ENCODE results near the gene TMEM203.

TMEM203 gene

GRCh38 chr9:137194909-137195308 lies 10.5 kb downstream of the TMEM203 start:
- no peak for DNase-seq (ENCODE audit: low spot score)

DNA sequence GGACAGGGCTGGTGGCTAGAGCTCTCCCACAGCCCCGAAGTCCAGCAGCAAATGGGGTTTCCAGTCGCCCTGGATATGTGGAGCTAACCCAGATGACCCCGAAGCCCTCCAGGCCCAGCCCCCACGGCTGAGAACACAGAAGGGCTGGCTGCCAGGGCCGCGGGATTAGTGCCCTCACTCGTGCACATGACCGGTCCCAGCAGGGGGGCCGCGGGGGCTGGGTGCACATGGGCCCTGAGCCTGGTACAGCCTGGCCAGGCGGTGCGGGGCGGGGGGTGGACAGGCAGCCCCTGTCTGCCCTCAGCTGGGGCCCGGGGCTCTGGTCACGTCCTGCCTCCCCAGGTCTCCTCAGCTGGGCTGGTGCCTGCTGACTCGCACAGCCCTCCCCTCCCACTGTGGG lies 11.1 kb downstream of the TMEM203 start:
- no peak for DNase-seq (ENCODE audit: low spot score)

GRCh38 chr9:137193771-137194170 lies 11.7 kb downstream of the TMEM203 start:
- no peak for DNase-seq (ENCODE audit: low spot score)

- DNase-seq (ENCODE audit: low spot score), result no peak
Measured at GRCh38 chr9:137192859-137193258, 12.6 kb downstream of the TMEM203 start.

DNA sequence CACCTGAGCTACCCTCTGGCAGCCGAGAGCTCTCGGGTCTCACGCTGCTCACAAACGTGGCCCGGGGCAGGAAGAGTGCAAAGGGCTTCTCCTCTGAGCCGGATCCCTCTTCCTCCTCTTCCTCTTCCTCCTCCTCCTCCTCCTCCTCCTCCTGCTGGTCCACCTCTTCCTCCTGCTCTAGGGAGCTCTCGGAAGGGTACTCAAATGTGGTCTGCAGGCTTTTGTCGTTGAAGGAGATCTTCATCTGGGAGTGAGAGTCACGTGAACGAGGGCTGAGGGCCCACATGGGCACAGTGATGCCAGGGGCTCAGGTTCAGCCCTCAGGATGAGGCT lies 13.0 kb downstream of the TMEM203 start:
- no peak for DNase-seq (ENCODE audit: low spot score)

GRCh38 chr9:137191691-137192447 lies 13.6 kb downstream of the TMEM203 start:
- no peak for DNase-seq (ENCODE audit: low spot score)

DNA sequence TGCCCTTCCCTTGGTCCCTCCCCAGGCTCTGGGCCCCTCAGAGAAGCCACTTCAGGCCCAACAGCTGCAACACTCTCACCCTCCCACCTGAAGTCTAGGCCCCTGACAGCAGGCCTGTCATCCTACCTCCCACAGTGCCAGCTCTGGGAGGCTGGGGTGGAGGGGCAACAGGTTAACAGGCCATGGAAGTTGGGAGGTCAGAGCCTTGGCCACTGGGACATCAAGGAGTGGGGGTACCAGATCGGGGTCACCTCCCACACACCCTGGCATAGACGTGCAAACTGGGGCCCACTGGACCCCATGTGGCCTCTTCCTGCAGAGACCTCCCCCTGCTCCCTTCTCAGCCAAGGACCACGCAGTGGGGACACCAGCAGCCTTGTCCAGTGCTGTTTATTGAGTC lies 14.2 kb downstream of the TMEM203 start:
- no peak for DNase-seq (ENCODE audit: low spot score)

- DNase-seq (ENCODE audit: low spot score), result no peak
Measured at GRCh38 chr9:137190315-137190856, 15.1 kb downstream of the TMEM203 start.

DNA sequence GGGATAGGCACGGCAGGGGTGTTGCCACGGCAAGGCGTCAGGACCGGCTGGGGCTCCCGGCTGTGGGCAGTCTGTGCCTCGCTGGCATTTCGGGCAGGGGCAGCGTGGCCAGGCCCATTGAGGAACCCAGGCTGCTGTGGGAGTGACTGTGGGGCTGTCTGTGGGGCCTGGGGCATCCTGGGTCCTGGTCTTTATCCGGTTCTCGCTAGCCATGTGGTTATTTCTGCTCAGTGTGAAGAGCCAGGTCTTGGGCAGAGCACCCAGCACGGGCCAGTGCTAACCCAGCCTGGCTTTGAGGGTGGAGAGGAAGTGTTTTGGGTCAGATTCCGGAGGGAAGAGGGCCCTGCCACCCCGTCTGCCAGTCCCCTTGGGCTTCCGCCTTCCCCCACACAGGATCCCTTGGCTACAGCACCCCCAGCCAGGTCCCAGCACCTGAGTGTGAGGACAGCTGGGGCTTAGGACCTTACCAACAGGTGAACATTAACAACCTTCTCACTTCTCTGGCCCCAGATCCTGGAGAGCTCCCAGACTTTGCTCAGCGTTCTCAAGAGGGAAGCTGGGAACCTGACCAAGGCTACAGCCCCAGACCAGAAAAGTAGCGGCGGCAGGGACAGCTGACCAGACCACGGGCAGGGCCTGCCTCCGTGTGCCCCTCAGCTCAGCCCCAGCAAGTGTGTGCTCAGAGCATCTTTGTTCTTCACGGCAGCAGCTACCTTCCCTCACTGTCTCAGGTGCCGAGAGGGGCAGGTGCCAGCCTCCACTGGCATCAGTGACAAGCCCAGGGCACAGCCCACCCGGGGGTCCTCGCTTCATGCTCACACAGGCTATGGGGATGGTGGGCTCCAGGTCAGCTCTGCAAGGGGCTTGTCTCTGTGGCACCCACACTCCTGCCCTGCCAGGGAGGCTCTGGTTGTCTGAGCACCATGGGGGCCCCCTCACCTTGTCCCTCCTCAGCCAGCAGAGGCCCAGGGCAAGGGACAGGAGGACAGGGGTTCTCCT lies 15.9 kb downstream of the TMEM203 start:
- DNase-seq (ENCODE audit: low spot score), result no peak

GRCh38 chr9:137188490-137189296 lies 16.8 kb downstream of the TMEM203 start, which contains the start of the genes ANAPC2 and SSNA1:
Gene ANAPC2 (minus strand): TSS chr9:137188560. CDS start chr9:137188532, 28 bp downstream.
Gene SSNA1 (plus strand): TSS chr9:137188676. CDS start chr9:137188727, 51 bp downstream.
- DNase-seq (ENCODE audit: low spot score), result peak; percentile 88

DNA sequence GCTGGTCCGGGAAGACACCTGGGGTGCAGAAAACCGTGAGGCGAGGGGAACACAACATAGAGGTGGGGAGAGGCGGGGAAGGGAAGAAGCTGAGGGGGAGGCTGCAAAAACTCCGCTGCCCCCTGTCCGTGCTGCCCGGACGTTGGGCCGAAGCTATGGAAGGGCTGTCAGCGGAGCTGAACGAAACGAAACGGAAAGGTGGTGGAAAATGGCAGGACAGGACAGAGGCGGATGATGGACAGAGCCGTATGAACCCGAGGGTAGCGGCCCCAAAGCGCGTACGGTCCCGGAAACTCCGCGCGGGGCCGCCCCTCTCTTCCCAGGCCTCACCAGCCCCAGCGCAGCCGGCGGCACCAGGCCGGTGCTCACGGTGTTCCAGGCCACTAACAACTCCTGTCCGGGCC lies 17.4 kb downstream of the TMEM203 start:
- no peak for DNase-seq (ENCODE audit: low spot score)

GRCh38 chr9:137187386-137187785 lies 18.1 kb downstream of the TMEM203 start:
- no peak for DNase-seq (ENCODE audit: low spot score)

DNA sequence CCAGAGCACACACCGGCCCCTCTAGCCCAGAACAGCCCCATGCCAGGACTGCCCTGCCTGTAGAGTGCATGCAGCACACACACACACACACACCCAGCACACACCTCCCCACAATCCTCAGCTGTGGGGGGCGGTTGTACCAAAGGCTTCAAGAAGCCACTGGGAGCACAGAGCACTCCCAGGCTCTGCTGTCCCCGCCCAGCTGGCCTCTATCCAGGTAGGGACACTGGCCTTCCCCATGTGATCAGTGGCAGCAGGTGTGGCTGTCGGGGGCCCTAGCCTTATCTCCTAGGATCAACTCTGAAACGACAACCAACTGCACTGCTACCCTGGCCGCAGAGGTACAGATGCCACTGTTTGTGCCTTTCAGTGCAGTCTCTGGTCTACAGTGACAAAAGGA lies 19.1 kb downstream of the TMEM203 start:
- DNase-seq (ENCODE audit: low spot score), result no peak

- DNase-seq (ENCODE audit: low spot score), result no peak
Measured at GRCh38 chr9:137185921-137186320, 19.5 kb downstream of the TMEM203 start.

DNA sequence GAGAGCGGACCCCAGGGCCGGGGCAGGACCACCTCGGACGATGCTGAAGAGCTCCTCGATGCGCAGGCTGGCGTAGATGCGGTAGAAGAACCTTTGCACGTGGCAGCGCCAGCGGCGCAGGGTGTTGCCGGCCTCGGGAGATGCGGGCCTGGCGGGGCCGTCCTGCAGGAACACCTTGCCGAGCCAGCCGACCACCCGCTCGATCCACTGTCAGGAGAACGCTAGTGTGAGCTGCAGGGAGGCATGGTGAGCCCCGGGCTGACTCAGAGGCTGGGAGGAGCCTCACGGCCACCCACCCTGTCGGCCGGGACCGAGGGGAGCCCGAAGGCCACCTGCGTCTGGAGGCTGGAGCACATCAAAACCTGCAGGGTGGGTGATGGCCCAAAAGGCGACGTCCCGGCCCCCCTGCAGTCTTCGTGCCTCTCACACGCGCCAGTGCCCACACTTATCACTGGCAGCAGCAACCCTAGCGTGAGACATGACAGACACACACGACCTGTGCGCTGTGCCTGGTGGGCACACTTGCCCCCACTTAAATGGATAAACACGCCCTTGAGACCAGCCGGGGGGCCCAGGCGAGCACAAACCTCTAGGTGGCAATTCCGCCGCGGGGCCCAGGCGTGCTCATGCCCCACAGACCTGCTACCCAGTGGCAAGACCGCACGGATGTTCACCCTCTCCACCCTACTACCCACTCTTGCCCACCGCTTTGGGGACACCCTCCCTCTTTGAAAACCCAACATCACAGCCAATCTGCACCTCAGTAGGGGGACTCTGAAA lies 20.4 kb downstream of the TMEM203 start:
- no peak for DNase-seq (ENCODE audit: low spot score)

DNA sequence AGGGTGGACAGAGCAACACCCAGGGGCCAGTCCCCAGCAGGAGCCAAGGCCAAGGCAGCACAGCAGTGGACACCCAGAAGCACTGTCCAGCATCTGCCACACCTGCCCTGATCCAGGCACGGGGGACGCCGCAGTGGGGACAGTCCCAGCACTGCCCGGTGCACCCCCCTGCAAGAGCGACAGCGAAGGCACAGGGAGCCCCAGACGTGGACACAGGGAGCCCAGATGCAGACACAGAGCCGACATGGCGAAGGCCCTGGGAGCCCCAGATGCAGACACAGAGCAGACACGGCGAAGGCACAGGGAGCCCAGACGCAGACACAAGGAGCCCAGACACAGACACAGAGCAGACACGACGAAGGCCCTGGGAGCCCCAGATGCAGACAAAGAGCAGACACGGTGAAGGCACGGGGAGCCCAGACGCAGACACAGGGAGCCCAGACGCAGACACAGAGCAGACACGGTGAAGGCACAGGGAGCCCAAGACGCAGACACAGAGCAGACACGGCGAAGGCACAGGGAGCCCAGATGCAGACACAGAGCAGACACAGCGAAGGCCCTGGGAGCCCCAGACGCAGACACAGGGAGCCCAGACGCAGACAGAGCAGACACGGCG lies 21.4 kb downstream of the TMEM203 start:
- DNase-seq (ENCODE audit: low spot score), result no peak

DNA sequence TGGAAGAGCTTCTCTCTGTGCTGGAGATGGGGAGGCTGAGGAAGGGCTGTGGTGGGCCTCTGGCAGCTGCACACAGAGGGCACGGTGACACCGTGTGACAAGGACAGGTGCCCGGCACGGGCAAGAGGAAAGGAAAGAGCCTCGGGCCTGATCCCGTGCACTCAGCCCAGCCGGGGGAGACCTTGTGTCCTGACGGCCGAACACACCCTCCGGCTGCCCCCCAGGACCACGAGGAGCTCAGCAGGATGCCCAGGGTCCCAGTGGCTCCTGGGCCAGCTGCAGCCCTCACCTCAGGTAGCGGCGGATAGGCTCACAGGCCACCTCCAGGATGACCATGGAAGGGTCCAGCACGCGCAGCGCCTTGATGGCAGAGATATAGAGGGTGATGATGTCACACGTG lies 22.6 kb downstream of the TMEM203 start:
- no peak for DNase-seq (ENCODE audit: low spot score)

DNA sequence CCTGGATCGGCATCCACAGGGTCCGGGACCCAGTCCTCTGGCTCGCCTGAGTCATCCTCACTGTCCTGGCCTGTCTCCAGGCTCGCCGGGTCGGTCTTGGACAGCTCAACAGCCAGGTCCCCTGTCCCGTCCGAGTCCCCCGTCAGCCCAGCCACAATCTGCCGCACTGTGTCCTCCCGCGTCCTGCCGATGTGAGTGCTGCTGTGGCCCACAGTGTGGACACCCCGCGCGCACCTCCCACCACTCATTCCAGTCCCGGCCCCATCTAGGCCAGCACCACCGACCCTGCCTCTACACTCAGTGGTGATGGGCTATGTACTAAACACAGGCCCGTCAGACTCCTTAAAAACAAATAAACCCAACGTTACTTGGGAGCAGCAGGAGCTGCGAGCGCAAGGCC lies 23.8 kb downstream of the TMEM203 start:
- no peak for DNase-seq (ENCODE audit: low spot score)

DNA sequence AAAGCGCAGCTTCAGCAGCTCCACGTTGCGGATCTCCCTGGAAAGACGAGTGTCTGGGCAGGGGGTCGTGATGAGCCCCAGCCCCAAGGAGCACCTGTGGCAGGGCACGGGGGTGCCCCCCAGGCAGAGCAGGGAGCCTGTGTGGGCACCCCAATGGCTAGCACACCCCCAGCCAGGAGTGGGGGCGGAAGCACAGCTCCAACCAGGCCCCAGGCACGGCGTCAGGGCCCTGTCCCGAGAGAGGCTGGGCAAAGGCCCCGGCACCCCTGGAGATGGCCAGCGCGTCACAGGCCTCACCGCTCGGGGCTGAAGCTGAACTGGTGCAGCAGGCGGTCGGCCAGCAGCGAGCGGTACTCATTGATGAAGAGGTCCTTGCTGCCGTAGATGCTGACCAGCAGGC lies 25.0 kb downstream of the TMEM203 start:
- no peak for DNase-seq (ENCODE audit: low spot score)

DNA sequence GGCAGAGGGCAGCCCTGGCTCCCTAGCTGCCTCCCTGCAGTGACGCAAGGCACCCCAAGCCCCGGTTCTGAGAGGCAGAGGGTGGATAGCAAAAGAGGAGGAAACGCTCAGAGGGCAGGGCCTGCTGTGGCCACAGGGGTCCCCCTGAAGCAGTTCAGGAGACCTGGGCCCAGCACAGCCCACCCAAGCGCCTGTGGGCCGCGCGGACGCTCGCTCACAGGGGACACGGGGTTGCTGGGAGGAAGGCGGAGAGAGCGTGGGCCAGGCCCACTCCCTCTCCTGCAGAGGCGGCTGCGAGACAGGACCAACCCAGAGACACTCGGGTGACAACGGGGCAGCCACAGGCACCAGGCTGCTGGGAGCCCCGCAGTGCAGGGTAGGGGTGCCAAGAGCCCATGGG lies 25.7 kb downstream of the TMEM203 start:
- DNase-seq (ENCODE audit: low spot score), result no peak

All from germinal center (tissue), 1 donor.